KG1 (cell line): ENCODE measurements around the gene CTNNBL1.

Experiments used
- DNase-seq: peaks from one replicate; lab custom pipeline; 2025; lab: John Stamatoyannopoulos, UW

Gene CTNNBL1

GRCh38 chr20:37879843-37880242, 186.0 kb downstream of the CTNNBL1 start:
- DNase-seq, result no peak

GRCh38 chr20:37880726-37881591, 187.1 kb downstream of the CTNNBL1 start:
- no peak for DNase-seq

DNA sequence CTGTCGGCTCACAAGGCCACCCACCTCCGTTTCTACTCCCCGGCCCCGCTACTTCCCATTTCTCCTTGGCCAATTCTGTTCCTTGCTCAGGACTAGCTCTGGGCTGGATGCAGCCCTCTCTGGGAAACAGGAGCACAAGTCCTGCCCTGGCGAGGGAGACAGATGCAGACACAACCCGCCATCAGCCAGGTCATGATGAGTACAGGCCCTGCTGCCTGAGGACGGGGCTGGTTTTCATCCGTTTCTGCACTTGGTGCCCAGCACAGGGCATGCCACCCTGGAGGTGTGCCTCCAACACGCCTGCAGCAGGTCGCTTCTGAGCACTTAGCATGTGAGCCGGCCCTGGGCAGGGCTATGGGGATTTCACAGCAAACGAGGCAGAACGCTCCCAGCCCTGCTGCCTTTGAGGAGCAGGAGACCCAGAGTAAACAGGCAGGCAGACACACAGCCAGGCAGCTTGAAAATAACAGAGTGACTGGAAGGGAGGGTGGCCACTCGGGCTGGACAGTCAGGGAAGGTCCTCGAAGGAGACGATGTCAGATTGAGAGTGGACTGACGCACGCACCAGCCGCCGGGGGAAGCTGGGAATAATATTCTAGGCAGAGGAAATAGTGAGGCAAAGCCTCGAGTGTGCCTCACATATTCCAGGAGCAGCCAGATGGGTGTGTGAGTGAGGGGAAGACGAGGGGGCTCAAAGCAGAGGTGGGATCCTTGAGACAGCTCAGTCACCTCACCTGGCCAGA, 187.9 kb downstream of the CTNNBL1 start:
- no peak for DNase-seq

DNA sequence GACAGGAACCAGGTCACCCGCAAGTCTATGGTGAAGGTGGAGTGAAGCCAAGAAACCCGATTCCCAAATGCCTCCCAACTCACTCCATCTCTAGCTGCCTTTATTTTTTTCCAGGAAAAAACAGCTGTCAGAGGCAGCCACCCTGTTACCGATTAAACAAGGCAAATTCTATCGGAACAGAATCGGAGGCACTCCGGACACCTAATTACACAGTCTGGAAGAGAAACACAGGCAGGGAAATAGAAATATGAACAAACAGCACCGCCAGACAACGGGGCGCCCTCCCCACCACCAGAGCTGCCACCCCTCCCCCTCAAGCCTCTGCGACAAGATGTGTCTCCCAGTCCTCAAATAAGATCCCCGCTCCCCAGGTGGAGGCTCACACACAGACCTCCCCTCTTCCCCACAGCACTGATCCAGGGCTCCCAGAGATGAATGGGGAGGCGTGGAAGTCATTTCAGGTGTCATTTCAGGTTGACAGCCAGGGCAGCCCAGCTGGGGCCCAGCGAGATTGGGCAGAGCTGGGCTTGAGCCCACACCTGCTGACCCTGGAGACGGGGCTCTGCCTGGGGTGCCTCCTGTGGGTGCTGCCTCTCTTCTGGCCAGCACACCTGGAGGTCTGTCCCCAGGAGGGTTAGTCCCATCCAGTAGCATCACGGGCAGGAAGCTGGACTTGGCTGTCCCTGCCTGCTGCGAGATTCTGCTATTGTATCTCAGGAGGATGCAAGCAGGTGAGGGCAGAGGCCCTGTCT, 189.3 kb downstream of the CTNNBL1 start:
- no peak for DNase-seq

GRCh38 chr20:37885042-37885441, 191.2 kb downstream of the CTNNBL1 start:
- DNase-seq, result no peak

- DNase-seq, result no peak
Measured at GRCh38 chr20:37885593-37886503, 192.0 kb downstream of the CTNNBL1 start.

DNA sequence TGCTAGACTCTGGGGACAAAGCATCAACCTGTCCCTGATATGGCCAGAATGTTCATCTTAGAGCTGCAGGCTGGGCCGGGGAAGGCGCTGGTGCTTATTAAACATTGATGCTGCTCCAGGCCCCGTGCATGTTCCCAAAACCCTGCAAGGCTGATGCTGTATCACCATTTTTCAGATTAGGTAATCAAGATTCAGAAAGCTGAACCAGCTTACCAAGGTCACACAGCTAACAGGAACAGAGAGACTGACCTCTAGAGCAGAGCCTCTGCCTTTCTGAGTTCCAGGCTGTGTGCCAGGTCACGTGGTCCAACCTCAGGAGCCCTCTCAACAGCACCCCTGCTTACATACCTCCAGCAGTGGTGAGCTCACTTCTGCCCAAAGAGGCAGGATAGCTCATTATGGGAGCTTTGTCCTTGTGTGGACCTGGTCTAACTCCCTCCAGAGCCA, 193.0 kb downstream of the CTNNBL1 start:
- no peak for DNase-seq

- no peak for DNase-seq
Measured at GRCh38 chr20:37888641-37889040, 194.8 kb downstream of the CTNNBL1 start.

DNA sequence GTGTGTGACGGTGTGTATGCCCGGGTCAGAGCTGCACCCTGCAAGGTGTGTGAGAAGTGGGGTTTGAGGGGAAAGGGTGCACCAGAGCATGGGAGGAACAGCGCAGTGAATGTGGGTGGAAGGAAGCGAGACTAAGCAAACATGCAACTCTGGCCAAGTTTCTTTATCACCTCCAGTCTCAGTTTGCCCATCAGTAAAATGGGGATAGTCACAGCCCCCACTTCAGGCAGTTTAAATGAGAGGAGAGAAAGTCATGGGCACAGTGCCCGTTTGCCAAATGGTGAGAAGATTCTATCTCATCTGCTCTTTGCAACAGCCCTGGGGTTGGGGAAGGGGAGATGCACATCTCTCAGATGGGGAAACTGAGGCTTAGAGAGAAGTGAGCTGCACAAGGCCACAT, 196.3 kb downstream of the CTNNBL1 start:
- DNase-seq, result no peak

GRCh38 chr20:37890643-37891042, 196.8 kb downstream of the CTNNBL1 start:
- DNase-seq, result no peak

DNA sequence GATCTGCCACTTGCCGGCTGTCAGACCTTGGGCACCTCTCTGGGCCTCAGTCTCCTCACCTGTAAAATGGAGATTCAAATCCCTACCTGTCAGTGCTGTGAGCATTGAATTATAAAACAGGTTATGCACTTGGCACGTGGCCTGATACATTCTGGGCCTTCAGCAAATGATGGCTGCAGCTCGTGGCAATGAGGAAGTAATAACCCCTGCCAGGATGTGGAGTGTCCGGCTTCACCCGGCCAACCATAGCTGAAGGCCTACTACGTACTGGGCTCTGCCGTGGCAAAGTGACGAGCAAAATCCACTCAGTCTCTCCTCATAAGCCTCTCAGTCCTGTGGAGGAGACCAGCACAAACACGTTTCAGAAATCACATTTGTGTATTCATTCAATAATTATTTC, 198.2 kb downstream of the CTNNBL1 start:
- no peak for DNase-seq

DNA sequence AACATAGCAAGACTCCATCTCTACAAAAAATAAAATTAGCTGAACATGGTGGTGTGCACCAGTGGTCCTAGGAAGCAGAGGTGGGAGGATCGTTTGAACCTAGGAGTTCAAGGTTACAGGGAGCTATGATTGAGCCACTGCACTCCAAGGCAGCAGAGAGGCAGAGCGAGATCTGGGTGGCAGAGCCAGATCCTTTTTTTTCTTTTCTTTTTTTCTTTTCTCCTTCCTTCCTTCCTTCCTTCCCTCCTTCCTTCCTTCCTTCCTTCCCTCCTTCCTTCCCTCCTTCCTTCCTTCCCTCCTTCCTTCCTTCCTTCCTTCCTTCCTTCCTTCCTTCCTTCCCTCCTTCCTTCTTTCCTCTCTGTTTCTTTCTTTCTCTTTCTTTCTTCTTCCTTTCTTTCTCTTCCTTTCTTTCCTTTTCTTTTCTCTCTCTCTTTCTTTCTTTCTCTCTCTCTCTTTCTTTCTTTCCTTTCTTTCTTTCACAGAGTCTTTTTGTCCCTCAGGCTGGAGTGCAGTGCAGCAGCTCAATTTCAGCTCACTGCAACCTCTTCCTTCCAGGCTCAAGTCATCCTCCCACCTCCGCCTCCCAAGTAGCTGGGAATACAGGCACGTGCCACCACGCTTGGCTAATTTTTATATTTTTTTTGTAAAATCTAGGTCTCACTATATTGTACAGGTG, 199.9 kb downstream of the CTNNBL1 start:
- DNase-seq, result no peak

- no peak for DNase-seq
Measured at GRCh38 chr20:37894454-37894853, 200.6 kb downstream of the CTNNBL1 start.

GRCh38 chr20:37895166-37895565, 201.3 kb downstream of the CTNNBL1 start:
- no peak for DNase-seq

- DNase-seq, result no peak
Measured at GRCh38 chr20:37896932-37897548, 203.2 kb downstream of the CTNNBL1 start.

DNA sequence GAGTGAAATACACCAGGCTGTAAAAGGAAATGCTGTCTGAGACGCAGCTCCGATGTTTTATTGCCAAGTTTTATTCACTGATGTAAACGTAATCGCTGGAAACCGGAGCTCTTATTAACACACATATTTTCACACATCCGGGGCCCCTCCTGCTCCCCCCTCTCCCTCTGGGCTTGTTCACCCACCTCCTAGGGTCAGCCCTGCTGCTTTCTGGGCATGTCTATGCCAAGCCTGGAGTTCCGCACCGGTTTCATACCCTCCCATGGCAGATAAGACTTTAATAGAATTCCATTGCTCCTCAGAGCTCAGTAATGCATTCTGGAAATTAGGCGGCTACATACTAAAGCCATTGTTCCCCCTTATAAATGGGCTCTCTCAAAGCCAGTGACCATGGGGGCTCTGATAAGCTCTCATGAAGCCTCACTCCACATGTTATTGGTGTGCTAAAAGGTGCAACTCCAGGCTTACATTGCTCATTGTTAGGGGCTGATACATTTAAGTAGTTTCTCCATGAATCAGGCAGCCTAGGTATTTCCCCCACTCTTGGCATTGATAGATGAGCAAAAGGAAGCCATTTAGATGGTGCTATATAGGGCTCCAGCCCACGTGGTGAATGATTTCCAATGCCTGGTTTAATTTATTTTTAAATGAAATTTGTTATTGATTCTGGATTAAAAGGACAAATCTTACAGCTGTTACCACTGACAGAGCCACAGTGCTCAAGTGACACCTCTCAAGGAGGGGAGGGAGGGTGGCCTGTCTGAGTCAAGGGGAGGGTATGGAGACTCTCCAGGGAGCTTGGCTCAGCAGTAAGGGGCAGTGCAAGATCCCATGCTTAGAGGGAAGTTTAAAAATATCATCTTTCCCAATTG, 204.6 kb downstream of the CTNNBL1 start:
- DNase-seq, result no peak

DNA sequence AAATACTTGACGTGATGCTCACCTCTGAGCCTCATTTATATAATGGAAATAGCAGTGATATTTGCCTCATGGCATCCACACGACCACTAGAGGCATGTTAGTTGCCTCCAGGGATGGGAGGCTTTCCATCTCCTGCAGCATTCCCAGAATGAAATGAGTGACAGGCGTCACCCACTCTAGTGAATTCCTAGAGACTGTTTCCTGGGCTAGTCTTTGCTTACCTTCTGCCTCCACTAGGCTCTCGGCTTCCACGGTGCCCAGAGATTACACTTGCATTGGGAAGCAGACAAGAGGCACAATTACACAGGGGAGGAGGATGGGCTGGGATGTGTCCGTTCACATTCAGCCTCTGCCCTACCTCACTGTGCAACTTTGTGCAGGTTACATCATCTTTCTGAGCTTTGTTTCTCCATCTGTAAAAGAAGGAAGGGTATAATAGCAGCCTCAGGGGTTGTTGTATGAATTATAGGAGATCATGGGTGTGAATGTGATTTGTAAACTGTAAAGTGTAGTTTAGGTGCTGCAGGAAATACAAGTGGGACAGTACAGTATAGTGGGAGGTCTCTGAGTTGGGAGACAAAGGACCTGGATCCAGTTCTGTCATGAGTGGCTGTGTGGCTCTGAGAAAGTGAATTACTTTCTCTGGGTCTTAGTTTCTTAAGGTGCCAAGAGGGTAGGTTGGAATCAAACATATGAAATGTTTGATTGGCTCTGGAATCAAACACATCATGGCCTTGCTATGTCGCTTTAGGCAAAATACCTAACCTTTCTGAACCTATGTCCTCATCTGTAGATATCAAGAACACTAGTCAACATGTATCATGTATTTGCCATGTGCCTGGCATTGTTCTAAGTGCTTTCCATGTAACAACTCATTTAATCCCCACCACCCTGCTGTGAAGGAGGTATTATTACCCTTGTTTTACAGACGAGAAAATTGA, 205.5 kb downstream of the CTNNBL1 start:
- no peak for DNase-seq

DNA sequence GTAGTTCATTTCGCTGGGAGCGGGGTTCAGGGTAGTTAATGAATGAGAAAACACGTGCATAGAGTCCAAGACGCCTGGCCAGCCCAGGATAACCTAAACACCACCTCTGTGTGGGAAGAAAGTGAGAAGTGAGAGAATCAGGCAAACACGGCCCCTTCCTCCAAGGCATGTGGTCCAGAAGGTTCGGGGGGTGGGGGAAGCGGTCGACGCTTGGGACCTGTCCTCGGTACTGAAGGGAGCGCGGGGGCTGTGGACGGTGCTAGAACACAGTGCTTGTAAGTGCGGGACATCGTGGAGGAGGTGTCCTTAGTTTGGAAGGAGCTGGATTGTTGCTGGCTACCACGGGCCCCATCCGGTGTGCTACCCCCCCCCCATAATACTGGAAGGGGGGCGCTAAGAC, 207.4 kb downstream of the CTNNBL1 start:
- no peak for DNase-seq
